Activated CD4-positive, alpha-beta T cell treated with anti-CD3 and anti-CD28 coated beads, Interleukin-2, amount 10 ng/mL, durations not matched to agents 7 days and 5 days (primary cell): ENCODE data around the gene RANBP3. TPM values are rescaled to one million over a fixed set of nuclear protein-coding genes. Genes with fewer than 3 reads are reported as not detected.
"Not testable (repeated sequence)": the region's sequence is repeated elsewhere in the genome, so short reads cannot be mapped to it uniquely, and the experiment has no call there.

ENCODE experiments used
- CTCF ChIA-PET: fragments of 350-600 bp; sonication (Branson Sonifier 250); formaldehyde crosslinking; loops from one replicate; lab custom pipeline; 2021; ENCODE audit warnings: antibody characterized with exemption; lab: Charles Lee
- POLR2A ChIA-PET: fragments of 350-600 bp; sonication (Branson Sonifier 250); formaldehyde crosslinking; loops from one replicate; lab custom pipeline; 2021; ENCODE audit warnings: antibody characterized with exemption; lab: Charles Lee
- DNase-seq: peaks from one replicate; pipeline ENCODE4 v3.0.0-alpha.2; 2020
- H3K27ac Mint-ChIP-seq: one replicate; pipeline ENCODE4 v1.8.0; 2021; ENCODE audit warnings: mild to moderate bottlenecking, moderate library complexity, mixed read lengths
- H3K27me3 Mint-ChIP-seq: one replicate; pipeline ENCODE4 v1.8.0; 2021; ENCODE audit warnings: mixed read lengths
- H3K36me3 Mint-ChIP-seq: one replicate; pipeline ENCODE4 v1.8.0; 2021; ENCODE audit warnings: low read depth, mixed read lengths
- H3K4me1 Mint-ChIP-seq: one replicate; pipeline ENCODE4 v1.8.0; 2021; ENCODE audit warnings: mixed read lengths
- H3K4me3 Mint-ChIP-seq: one replicate; pipeline ENCODE4 v1.8.0; 2021; ENCODE audit warnings: mild to moderate bottlenecking, moderate library complexity, mixed read lengths
- H3K9me3 Mint-ChIP-seq: one replicate; pipeline ENCODE4 v1.8.0; 2021; ENCODE audit warnings: mixed read lengths
- total RNA-seq, 2 experiments: library from RNA; stranded (reverse); gene quantifications; one replicate each; pipeline ENCODE4 v1.2.3, GENCODE V29; 2021

The RANBP3 gene
- total RNA-seq, 2 experiments from 2014 or later, result 97.4 to 98.0 TPM

DNA sequence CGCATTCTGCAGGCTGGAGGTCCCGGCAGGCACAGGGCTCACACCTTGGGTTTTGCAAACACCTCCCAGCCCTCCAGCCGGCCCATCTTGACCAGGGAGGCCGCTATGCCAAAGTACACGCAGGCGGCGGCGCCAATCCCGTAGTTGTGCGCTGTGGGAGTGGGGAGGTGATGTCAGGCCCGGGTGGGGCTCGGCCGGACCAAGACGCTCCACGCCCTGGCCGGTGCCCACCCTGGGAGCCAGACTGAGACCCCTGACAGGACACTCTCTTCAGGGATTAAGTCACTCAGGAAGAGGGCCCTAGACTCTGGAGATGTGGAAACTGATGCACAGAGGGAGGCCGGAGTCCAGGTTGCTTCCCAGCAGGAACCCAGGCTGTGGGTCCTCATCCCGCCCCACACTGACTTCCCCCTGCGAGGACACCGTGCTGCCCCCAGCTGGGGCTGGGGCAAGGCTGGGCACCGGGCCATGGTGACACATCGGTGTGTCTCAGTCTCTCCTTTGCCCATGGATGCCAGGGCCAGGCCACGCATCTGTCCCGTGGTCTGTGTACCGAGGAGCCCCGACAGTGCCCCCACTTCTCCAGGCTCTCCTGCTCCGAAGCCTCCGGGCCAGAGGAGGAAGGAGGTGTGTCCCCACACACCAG is 83.1 kb downstream of the RANBP3 start:
- CTCF ChIA-PET, result interaction anchor here (0.6 kb wide), 1 partner anchor 1816 kb away, joined by 5 read pairs; no protein-coding TSS in a partner anchor

DNA sequence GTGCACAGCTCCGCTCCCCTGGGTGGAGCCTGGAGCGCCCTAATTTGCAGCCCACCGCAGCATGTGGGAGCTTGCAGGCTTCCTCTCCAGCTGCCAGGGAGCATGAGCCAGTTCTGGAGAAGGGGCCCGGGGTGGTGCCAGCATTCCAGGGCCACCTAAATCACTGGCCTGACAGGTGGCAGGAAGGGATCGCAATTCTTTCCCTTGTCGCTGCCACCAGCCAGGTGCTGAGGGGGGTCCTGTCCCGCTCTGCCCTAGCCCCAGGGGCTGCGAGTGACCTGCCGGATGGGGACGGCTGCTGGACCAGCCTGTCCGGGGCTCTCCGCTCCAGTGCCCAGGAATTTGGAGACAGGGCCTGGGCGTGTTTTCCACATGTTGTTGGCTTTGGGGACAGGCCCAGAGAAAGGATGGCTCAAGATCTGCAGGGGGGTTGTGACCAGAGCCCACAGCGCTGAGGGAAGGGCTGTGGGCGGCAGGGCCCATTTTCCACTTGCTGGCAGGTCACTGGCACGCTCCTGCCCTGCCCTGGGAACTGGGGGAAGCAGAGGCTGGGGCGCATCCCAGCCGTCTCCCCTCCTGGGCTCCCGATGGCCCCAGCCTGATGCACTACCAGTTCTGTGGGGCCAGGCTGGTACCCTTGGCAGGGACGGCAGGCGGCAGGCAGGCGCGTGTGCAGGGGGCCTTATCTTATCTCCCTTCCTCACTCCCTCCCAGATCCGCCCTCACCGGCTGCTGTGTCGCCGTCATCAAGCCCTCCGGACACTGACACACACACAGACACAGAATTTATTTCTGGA is 83.8 kb downstream of the RANBP3 start:
- POLR2A ChIA-PET, result no interaction called here
- H3K4me1 Mint-ChIP-seq, result no peaks in the 10 kb centered on the region

More for the DNA sequence above, 83.1 kb downstream of the RANBP3 start:
- no peak for DNase-seq
- no peak overlapping the region for H3K27ac Mint-ChIP-seq
- no peaks in the 10 kb centered on the region for H3K4me1 Mint-ChIP-seq
- H3K27me3 Mint-ChIP-seq, result peaks cover under 1% of the 10 kb centered on the region
- no peaks in the 10 kb centered on the region for H3K9me3 Mint-ChIP-seq
- H3K4me3 Mint-ChIP-seq, result no peak overlapping the region
- POLR2A ChIA-PET, result no interaction called here
- peaks cover 2% of the 10 kb centered on the region for H3K36me3 Mint-ChIP-seq

GRCh38 chr19:5893296-5893903 is 84.5 kb downstream of the RANBP3 start:
- Mint-ChIP-seq H3K4me3 (no peak overlapping the region), H3K27me3 (peaks cover 4% of the 10 kb centered on the region), H3K9me3 (no peaks in the 10 kb centered on the region), H3K4me1 (no peaks in the 10 kb centered on the region), H3K27ac (no peak overlapping the region), H3K36me3 (peaks cover 2% of the 10 kb centered on the region)
- ChIA-PET POLR2A (no interaction called here), CTCF (interaction anchor here (1.2 to 1.4 kb wide), 2 partner anchors 10 to 89 kb away, joined by 3 to 5 read pairs; partner anchors contain the start of gene NDUFA11)
- no peak for DNase-seq

More for the DNA sequence above, 83.8 kb downstream of the RANBP3 start:
- peaks cover 2% of the 10 kb centered on the region for H3K36me3 Mint-ChIP-seq
- CTCF ChIA-PET, result interaction anchor here (1.4 kb wide), 1 partner anchor 90 kb away, joined by 5 read pairs; no protein-coding TSS in a partner anchor
- no peaks in the 10 kb centered on the region for H3K9me3 Mint-ChIP-seq
- peaks cover 4% of the 10 kb centered on the region for H3K27me3 Mint-ChIP-seq
- H3K27ac Mint-ChIP-seq, result no peak overlapping the region
- no peak overlapping the region for H3K4me3 Mint-ChIP-seq
- no peak for DNase-seq

- Mint-ChIP-seq H3K4me1 (no peaks in the 10 kb centered on the region), H3K9me3 (no peaks in the 10 kb centered on the region), H3K27ac (no peak overlapping the region), H3K36me3 (peaks cover 2% of the 10 kb centered on the region), H3K27me3 (peaks cover 4% of the 10 kb centered on the region), H3K4me3 (no peak overlapping the region)
- ChIA-PET CTCF (interaction anchor here (1.2 to 1.4 kb wide), 2 partner anchors 10 to 89 kb away, joined by 3 to 5 read pairs; partner anchors contain the start of gene NDUFA11), POLR2A (no interaction called here)
- no peak for DNase-seq
Observed at GRCh38 chr19:5892772-5893275, 85.1 kb downstream of the RANBP3 start.

DNA sequence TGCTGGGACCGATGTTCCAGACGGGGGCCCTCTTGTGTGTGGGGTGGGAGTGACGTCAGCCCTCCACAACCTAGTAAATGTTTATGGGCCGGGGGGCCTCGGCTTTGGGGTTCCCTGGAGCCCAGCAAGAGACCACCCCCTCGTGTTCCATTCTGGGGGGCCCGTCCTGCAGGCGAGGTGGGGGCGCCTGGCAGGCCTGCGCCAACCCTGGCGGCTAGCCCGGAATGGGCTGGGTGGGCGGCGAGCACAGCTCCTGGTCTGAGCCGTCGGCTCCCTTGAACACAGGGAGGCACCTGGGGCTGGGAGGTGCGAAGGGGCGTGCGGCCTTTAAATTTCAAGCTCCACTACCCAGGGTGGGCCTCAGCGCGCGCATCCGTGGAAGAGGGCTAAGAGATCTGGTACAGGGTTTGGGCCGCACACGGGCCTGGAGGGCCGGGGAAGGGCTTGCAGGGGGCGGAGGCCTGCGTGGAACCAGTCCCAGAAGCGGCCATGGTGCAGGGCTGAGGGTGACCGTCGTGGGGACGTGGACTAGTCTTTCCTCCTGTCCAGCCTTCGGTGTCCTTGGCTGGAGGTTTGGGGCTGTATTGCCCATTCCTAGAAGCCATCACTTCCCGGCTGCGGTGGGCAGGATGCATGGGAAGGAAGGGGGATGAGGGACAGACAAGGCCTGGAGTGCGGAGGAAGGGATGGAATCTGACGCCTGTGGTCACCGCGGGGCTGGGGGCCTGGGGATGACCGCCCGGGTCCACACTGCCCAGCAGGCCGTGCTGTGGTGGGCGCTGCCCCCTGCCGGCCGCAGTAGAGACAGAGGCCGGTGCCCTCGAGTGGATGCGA is 85.8 kb downstream of the RANBP3 start:
- CTCF ChIA-PET, result interaction anchor here (1.2 to 2.4 kb wide), 2 partner anchors 11 to 88 kb away, joined by 3 to 10 read pairs; partner anchors contain the start of gene NDUFA11
- DNase-seq, result no peak
- no peaks in the 10 kb centered on the region for H3K4me1 Mint-ChIP-seq
- POLR2A ChIA-PET, result no interaction called here
- no peaks in the 10 kb centered on the region for H3K9me3 Mint-ChIP-seq
- H3K27me3 Mint-ChIP-seq, result peaks cover 4% of the 10 kb centered on the region
- no peak overlapping the region for H3K4me3 Mint-ChIP-seq
- no peak overlapping the region for H3K27ac Mint-ChIP-seq
- H3K36me3 Mint-ChIP-seq, result peaks cover 2% of the 10 kb centered on the region

DNA sequence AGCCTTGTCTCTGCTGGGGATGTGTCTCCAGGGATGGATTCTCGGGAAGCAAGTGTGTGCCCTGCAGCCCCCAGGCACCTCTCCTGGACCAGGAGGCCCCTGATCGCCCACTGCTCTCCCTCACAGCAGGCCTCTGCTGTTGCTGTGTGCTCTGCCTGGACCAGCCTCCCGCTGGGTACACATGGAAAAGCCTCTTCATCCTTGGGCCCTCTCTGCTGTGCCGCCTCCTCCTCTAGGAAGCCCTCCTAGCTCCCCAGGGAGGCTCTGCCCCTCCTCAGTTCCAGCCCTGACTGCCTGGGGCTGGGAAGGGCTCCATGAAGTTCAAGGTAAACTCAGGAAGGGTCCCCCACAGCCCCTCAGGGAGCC is 86.4 kb downstream of the RANBP3 start:
- peaks cover 4% of the 10 kb centered on the region for H3K27me3 Mint-ChIP-seq
- H3K27ac Mint-ChIP-seq, result no peak overlapping the region
- H3K4me1 Mint-ChIP-seq, result no peaks in the 10 kb centered on the region
- CTCF ChIA-PET, result interaction anchor here (2.4 kb wide), 1 partner anchor 87 kb away, joined by 10 read pairs; no protein-coding TSS in a partner anchor
- peaks cover 2% of the 10 kb centered on the region for H3K36me3 Mint-ChIP-seq
- no peak overlapping the region for H3K4me3 Mint-ChIP-seq
- no peaks in the 10 kb centered on the region for H3K9me3 Mint-ChIP-seq
- no peak for DNase-seq
- POLR2A ChIA-PET, result no interaction called here

GRCh38 chr19:5890099-5890498 is 87.8 kb downstream of the RANBP3 start:
- ChIA-PET POLR2A (no interaction called here), CTCF (interaction anchor here (0.9 to 2.4 kb wide), 2 partner anchors 23 to 86 kb away, joined by 3 to 10 read pairs; no protein-coding TSS in a partner anchor)
- H3K4me3 Mint-ChIP-seq, result no peak overlapping the region

DNA sequence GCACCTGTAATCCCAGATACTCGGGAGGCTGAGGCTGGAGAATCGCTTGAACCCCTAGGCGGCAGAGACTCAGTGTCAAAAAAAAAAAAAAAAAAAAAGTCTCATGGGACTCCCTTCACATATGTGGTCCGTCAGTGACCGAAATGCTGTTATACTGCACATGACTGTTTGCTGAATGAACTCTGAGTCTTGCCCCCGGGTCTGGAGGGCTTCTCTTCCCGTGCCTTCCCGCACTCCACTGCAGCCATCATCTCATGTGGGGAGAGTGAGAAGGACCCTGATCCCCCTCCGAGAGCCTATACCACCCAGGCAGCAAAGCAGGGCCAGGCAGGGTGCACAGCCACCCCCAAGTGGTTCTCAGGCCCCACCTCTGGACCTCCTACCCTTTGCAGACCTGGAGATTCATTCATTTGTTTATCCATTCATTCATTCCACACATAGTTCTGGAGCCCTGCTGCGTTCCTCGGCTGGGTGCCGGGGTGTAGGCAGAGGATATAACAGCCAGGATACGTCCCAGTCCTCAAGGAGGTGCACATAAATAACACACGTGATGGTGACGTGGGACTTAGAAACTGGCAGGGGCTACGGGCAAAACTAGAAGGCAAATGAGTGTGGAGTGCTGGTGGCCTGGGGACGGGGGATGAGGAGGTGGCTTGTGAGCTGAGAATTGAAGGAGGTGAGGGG is 88.5 kb downstream of the RANBP3 start:
- no peak overlapping the region for H3K4me3 Mint-ChIP-seq
- no peak overlapping the region for H3K27ac Mint-ChIP-seq
- ChIA-PET CTCF (no interaction called here), POLR2A (no interaction called here)
- no peaks in the 10 kb centered on the region for H3K36me3 Mint-ChIP-seq
- peaks cover 4% of the 10 kb centered on the region for H3K27me3 Mint-ChIP-seq
- no peak for DNase-seq
- H3K4me1 Mint-ChIP-seq, result no peaks in the 10 kb centered on the region
- no peaks in the 10 kb centered on the region for H3K9me3 Mint-ChIP-seq

More at GRCh38 chr19:5890099-5890498, 87.8 kb downstream of the RANBP3 start:
- DNase-seq, result no peak
- Mint-ChIP-seq H3K36me3 (no peaks in the 10 kb centered on the region), H3K9me3 (no peaks in the 10 kb centered on the region), H3K27ac (no peak overlapping the region), H3K4me1 (no peaks in the 10 kb centered on the region), H3K27me3 (peaks cover 4% of the 10 kb centered on the region)

GRCh38 chr19:5884065-5884811 is 93.7 kb downstream of the RANBP3 start:
- H3K4me3 Mint-ChIP-seq, H3K27me3 Mint-ChIP-seq, H3K36me3 Mint-ChIP-seq, H3K9me3 Mint-ChIP-seq, POLR2A ChIA-PET, H3K27ac Mint-ChIP-seq, DNase-seq, H3K4me1 Mint-ChIP-seq: not testable (repeated sequence)
- CTCF ChIA-PET, result interaction anchor here (0.7 to 1.2 kb wide), 3 partner anchors 13 to 543 kb away, joined by 3 to 6 read pairs (median 5); partner anchors contain the start of genes PRR22 and PTPRS

- H3K27me3 Mint-ChIP-seq, H3K9me3 Mint-ChIP-seq, DNase-seq, POLR2A ChIA-PET, H3K36me3 Mint-ChIP-seq, H3K4me1 Mint-ChIP-seq, H3K27ac Mint-ChIP-seq, H3K4me3 Mint-ChIP-seq: not testable (repeated sequence)
- CTCF ChIA-PET, result interaction anchor here (0.7 kb wide), 2 partner anchors 9 to 542 kb away, joined by 3 to 5 read pairs; partner anchors contain the start of gene PTPRS
Observed at GRCh38 chr19:5883157-5883873, 94.6 kb downstream of the RANBP3 start.
